Ovary (tissue), 7 donors: ENCODE data around the gene SORL1-AS1.
A peak's percentile ranks its signal among the peaks of the same experiment; 100 is the strongest.

ENCODE experiments used
- DNase-seq, 5 donors: peaks; one replicate each; pipeline ENCODE4 v3.0.0-alpha.2; 2019 to 2020
- H3K27ac ChIP-seq, 2 donors: fragments of 200-600 bp; one replicate each; pipeline versions ENCODE4 v1.5.1 to v1.8.0; 2019 to 2022
- H3K27me3 ChIP-seq: fragments of 200-600 bp; one replicate; pipeline ENCODE4 v1.8.0; 2022
- H3K36me3 ChIP-seq: fragments of 200-600 bp; sonication (generic); one replicate; pipeline ENCODE4 v1.5.1; 2019
- H3K4me1 ChIP-seq: one replicate; pipeline ENCODE4 v1.8.1; 2013; ENCODE audit warnings: mild to moderate bottlenecking, moderate library complexity; ENCODE audit not compliant: insufficient read depth
- H3K4me3 ChIP-seq: fragments of 200-600 bp; sonication (generic); one replicate; pipeline ENCODE4 v1.5.1; 2017
- H3K9me3 ChIP-seq, 2 donors: fragments of 200-600 bp in 1 of 2; sonication (generic) in 1 of 2; one replicate each; pipeline versions ENCODE4 v1.5.1 to v1.8.1; 2013 to 2019; ENCODE audit warnings: mild to moderate bottlenecking in 1 of 2, moderate library complexity in 1 of 2
- EP300 ChIP-seq: sonication (generic); formaldehyde crosslinking; IDR thresholded peaks from one replicate; pipeline ENCODE4 v1.6.1; 2017; ENCODE audit warnings: antibody characterized with exemption
- POLR2A ChIP-seq: fragments of 450-650 bp; IDR thresholded peaks from one replicate; pipeline ENCODE4 v1.6.1; 2017; ENCODE audit warnings: antibody characterized with exemption, mild to moderate bottlenecking, moderate library complexity
- WGBS, 3 donors: extraction: QIAGEN DNeasy Blood & Tissue Kit in 1 of 3; methylation state at CpG; one replicate each; pipeline versions ENCODE4 v1.1.5 to v1.1.7; 2013 to 2017; 5-methylcytosine and 5-hydroxymethylcytosine counted together
- intact Hi-C, 4 donors: fragments of 100-400 bp; cut with DNase I; formaldehyde crosslinking; loops; one replicate each; pipeline versions ENCODE4 v1.11.0 to v1.15.1; 2022 to 2023
- TF ChIP-seq, protein P1 (sequence below), 3 donors: fragments of 450-650 bp in 2 of 3; fragments of 200-600 bp in 1 of 3; IDR thresholded peaks; one replicate each; pipeline versions ENCODE4 v1.5.1 to v1.8.0; 2016 to 2022; ENCODE audit warnings: antibody characterized with exemption in 3 of 3, mild to moderate bottlenecking in 1 of 3
- donor health status: DM: no; HTN: no; CAD: no; lungs with moderate emphysema.
- donor health status: DM: no; HTN: no; CAD: no.
- donor health status: Bipolar disorder and iron deficiency.
- donor health status: DM: no; HTN: no; CAD: no.
- donor health status: DM: yes; HTN: yes; CAD: no.

Gene SORL1-AS1

GRCh38 chr11:121488170-121488569 is 35.4 kb upstream of the SORL1-AS1 start:
- Histone ChIP-seq H3K4me3 (no peak overlapping the region), H3K36me3 (no peaks in the 10 kb centered on the region), H3K27me3 (no peaks in the 10 kb centered on the region), H3K4me1 (peaks cover 4% of the 10 kb centered on the region), H3K27ac (peak overlapping the region in 1 of 2 donors; percentile 29), H3K9me3 (no peaks in the 10 kb centered on the region)
- 47 to 55% (median 52%) methylated on average over 2 of the region's 2 CpGs for WGBS, 3 donors
- DNase-seq = no peak
- intact Hi-C loops = no loop called here
- TF ChIP-seq, protein P1, sequence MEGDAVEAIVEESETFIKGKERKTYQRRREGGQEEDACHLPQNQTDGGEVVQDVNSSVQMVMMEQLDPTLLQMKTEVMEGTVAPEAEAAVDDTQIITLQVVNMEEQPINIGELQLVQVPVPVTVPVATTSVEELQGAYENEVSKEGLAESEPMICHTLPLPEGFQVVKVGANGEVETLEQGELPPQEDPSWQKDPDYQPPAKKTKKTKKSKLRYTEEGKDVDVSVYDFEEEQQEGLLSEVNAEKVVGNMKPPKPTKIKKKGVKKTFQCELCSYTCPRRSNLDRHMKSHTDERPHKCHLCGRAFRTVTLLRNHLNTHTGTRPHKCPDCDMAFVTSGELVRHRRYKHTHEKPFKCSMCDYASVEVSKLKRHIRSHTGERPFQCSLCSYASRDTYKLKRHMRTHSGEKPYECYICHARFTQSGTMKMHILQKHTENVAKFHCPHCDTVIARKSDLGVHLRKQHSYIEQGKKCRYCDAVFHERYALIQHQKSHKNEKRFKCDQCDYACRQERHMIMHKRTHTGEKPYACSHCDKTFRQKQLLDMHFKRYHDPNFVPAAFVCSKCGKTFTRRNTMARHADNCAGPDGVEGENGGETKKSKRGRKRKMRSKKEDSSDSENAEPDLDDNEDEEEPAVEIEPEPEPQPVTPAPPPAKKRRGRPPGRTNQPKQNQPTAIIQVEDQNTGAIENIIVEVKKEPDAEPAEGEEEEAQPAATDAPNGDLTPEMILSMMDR (IDR thresholded peaks at IDR 0.05) = no peak
- TF ChIP-seq POLR2A (no peak), EP300 (no peak)

GRCh38 chr11:121487191-121487590 is 34.4 kb upstream of the SORL1-AS1 start:
- H3K27ac ChIP-seq = no peak overlapping the region
- no peak for TF ChIP-seq POLR2A
- no peak for TF ChIP-seq EP300
- TF ChIP-seq, protein P1 (IDR thresholded peaks at IDR 0.05) = no peak
- 75 to 80% (median 78%) methylated on average over 6 of the region's 6 CpGs for WGBS, 3 donors
- H3K4me1 ChIP-seq = peaks cover 4% of the 10 kb centered on the region
- no peaks in the 10 kb centered on the region for H3K36me3 ChIP-seq
- DNase-seq = no peak
- no peaks in the 10 kb centered on the region for H3K27me3 ChIP-seq
- intact Hi-C loops = no loop called here
- H3K4me3 ChIP-seq = no peak overlapping the region
- no peaks in the 10 kb centered on the region for H3K9me3 ChIP-seq

DNA sequence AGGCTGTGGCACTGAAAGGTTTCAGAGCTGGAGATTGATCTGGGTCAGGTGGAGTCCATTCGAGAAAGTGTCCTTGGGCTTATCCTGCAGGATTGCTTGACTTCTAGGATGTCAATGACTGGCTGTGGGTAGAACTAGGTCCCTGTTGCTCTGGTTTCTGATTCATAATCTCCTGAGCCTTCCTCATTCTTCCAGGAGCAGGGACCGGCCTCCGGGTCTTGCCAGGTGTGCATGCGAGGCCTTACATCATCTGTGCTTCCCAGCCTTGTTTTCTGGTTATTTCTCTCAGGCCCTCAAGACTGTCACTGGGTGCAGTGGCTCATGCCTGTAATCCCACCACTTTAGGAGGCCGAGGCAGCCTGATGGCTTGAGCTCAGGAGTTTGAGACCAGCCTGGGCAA is 33.3 kb upstream of the SORL1-AS1 start:
- no peak overlapping the region for H3K27ac ChIP-seq
- intact Hi-C loops = no loop called here
- DNase-seq = no peak
- H3K4me1 ChIP-seq = peaks cover 4% of the 10 kb centered on the region
- WGBS, 3 donors = 93 to 95% (median 94%) methylated on average over 5 of the region's 5 CpGs
- no peaks in the 10 kb centered on the region for H3K27me3 ChIP-seq
- H3K9me3 ChIP-seq = no peaks in the 10 kb centered on the region
- TF ChIP-seq EP300 (no peak), POLR2A (no peak)
- TF ChIP-seq, protein P1 (IDR thresholded peaks at IDR 0.05) = no peak
- H3K36me3 ChIP-seq = no peaks in the 10 kb centered on the region
- no peak overlapping the region for H3K4me3 ChIP-seq

DNA sequence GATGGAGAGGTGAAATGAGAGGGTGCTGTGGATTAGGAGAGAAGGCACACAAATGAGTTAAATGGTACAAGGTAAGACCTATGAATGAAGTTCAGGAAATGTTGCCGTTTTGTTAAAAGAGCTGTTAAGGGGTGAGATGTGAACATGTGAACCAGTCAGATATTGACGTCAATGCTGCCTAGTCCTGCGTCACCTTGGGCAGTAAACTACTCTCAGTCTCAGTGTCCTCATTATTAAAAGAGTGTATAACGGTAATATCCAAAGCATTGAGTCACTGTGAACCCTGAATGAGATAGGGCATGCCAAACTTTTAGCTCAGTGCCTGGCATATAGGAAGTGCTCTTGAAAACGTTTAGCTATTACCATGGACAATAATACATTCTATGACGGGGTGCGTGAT is 32.4 kb upstream of the SORL1-AS1 start:
- no peak overlapping the region for H3K27ac ChIP-seq
- no peaks in the 10 kb centered on the region for H3K36me3 ChIP-seq
- no peak overlapping the region for H3K4me3 ChIP-seq
- peaks cover 4% of the 10 kb centered on the region for H3K4me1 ChIP-seq
- TF ChIP-seq POLR2A (no peak), EP300 (no peak)
- TF ChIP-seq, protein P1 (IDR thresholded peaks at IDR 0.05) = no peak
- intact Hi-C loops = no loop called here
- H3K9me3 ChIP-seq = no peaks in the 10 kb centered on the region
- no peak for DNase-seq
- no peaks in the 10 kb centered on the region for H3K27me3 ChIP-seq
- WGBS, 3 donors = 86 to 87% (median 86%) methylated on average over 7 of the region's 7 CpGs
